Measurements from ENCODE around the gene XPNPEP2.

The XPNPEP2 gene

DNA sequence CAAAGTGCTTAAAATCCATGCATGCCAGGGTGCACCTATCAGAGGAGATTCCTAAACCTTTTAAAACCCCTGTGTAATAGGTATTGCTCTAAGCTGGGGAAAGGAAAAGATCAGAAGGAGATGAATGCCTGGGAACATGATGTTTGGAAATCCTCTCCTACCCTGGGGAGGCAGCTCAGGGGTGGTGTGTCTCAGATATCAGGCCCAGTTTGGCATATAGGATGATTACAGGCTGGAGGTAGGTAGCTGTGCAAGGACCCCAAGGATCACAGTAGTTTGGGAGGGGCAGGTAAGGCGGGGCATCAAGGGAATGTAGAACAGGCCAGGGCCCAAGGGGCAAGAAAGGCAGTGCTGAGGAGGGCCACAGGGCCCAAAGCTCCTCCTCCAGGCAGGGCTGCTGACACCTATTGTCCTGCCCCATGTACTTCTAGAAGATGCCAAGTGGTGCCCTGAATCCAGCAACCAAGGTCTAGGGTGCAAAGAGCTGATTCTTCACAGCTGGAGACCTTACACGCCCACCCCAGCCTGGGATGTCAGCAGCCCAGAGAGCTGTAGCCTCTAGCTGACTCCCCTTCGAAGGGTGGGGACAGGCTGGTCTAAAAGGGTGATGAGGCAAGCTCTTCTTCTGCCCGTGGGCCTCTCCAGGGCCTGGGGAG lies 58.6 kb downstream of the XPNPEP2 start:
- no peak for DNase-seq (ENCODE audit: low read depth in 2 of 3, low spot score in 2 of 3)

DNA sequence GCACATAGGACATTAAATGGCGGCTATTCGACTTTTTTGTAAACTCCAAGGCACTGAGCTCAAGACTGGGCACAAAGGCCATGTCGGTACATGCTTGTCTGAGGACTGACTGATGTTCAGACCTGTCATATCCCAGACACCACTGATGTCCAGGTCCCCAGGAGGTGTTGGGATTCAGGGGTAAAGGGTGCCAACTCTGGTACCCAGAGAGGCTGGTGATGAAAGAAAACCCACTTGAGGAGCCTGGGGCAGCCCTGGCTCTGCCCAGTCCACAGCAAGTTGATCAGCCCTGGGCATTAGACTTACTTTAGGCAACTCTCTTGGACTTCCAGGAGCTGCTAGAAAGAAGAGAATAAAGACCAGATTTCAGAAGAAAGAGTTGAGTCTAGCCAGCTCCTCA lies 59.7 kb downstream of the XPNPEP2 start:
- no peak for DNase-seq (ENCODE audit: low read depth in 2 of 3, low spot score in 2 of 3)

DNA sequence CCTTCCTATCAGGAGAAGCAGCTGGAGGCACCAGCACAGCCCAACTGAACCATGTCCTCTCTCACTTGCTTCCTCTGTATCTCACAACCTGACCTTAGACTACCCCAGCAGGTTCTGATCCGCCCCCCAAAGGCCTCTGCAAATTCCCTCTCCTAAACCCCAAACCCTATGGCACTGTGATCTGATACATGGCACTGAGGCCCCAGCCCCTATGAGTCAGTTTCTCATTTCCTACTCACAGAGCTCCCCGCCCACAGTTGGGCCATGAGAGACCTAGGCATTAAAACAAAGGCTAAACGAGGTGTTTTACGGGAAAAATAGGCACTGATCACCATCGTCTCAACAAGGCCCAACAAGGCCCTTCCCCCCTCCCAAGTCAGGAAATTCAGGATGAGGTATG lies 60.1 kb downstream of the XPNPEP2 start:
- no peak for DNase-seq (ENCODE audit: low read depth in 2 of 3, low spot score in 2 of 3)

DNA sequence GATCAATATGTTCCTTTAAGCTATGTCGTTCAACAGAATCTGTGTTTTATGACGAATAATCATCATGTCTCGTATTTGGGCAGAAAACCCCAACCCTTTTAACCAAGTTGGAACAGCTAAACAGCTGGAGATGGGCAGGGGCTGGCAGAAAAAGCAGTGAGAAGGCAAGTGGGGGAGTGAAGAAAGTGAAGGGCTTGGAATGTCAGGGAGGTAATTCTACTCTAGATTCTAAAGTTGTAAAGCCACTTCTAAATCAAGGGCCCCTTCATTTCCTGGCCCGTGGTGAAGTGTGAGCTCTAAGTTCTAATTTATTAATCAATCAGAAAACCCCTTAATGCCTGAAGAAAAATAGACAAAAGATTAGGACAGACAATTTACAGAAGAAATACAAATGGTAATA lies 61.4 kb downstream of the XPNPEP2 start:
- DNase-seq (ENCODE audit: low read depth in 2 of 3, low spot score in 2 of 3): no peak

DNA sequence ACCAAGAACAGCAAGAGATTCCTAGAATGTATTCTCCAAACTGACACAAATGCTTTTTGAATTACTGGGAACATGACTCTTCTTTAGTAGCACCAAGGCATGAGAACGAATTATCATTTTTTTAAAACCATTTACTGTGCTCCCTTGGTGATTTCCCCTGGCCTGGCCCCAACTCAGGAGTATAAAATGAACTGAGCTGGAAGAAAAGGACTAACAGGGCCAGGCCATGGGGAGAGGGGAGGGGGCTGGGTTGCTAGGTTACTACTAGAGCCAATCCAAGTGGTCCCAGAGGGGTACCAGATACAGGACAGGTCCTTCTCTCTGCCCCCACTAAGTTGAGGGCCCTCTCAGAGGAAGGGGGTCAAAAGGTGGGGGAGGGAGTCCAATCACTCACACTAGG lies 64.1 kb downstream of the XPNPEP2 start:
- DNase-seq (ENCODE audit: low read depth in 2 of 3, low spot score in 2 of 3): no peak

DNA sequence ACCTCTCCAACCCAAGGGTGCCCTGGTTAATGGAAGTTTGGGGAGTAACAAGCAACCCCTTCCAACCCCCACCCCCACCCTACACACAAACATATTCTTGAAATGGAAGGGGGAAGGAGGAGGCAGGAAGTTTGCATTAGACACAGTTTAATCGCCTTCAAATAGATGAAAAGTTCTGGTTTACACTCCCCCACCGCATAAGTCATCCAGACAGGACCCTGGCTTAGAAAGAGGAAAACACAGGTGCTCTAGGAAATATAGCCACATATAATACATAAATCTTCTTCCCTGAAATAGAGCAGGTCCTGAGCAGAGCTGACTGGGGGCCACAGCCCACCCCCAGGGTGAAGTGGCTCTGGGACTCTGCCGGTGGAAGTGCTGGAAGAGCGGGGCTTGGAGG lies 66.0 kb downstream of the XPNPEP2 start:
- DNase-seq (ENCODE audit: low read depth in 2 of 3, low spot score in 2 of 3): no peak

DNA sequence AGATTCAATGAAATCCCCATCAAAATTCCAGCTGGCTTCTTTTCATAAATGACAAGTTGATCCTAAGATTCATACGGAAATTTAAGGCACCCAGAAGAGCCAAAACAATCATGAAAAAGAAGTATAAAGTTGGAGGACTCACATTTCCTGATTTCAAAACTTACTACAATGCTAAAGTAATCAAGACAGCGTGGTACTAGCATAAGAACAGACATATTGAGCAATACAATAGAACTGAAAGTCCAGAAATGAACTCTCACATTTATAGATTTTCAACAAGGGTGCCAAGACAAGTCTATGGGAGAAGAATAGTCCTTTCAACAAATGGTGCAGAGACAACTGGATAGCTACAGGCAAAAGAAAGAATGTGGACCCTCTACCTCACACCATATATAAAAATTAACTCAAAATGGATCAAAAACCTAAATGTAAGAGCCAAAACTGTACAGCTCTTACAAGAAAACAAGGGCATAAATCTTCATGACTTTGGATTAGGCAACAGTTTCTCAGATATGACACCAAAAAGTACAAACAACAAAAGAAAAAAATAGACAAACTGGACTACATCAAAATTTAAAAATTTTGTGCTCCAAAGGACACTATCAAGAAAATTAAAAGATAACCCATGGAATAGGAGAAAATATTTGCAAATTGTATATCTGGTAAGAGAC lies 69.5 kb downstream of the XPNPEP2 start:
- no peak for DNase-seq (ENCODE audit: low read depth in 2 of 3, low spot score in 2 of 3)

DNA sequence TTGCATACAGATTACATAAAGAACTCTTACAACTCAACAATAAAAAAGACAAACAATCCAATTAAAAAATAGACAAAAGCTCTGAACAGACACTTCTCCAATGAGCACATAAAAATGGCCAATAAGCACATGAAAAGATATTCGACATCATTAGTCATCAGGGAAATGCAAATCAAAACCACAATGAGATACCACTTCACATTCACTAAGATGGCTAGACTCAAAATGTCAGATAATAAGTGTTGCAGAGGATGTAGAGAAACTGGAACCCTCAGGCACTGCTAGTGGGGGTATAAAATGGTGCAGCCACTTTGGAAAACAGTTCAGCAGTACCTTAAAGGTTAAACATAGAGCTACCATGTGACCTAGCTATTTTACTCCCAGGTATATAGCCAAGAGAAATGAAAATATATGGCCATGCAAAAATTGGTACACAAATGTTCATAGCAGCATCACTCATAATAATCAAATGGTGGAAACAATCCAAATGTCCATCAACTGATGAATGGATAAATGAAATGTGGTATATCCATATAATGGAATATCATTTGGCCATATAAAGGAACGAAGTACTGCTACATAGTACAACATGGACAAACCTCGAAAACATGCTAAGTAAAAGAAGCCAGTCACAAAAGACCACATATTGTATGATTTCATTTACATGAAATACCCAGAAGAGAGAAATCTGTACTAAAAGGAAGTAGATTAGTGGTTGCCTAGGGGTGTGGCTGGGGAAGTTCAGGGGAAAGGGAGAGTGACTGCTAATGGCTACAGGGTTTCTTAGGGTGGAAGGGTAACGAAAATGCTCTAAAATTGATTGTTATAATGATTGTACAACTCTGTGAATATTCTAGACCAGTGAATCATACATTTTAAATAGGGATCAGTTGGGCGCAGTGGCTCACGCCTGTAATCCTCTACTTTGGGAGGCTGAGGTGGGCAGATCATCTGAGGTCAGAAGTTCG lies 70.3 kb downstream of the XPNPEP2 start:
- no peak for DNase-seq (ENCODE audit: low read depth in 2 of 3, low spot score in 2 of 3)

DNA sequence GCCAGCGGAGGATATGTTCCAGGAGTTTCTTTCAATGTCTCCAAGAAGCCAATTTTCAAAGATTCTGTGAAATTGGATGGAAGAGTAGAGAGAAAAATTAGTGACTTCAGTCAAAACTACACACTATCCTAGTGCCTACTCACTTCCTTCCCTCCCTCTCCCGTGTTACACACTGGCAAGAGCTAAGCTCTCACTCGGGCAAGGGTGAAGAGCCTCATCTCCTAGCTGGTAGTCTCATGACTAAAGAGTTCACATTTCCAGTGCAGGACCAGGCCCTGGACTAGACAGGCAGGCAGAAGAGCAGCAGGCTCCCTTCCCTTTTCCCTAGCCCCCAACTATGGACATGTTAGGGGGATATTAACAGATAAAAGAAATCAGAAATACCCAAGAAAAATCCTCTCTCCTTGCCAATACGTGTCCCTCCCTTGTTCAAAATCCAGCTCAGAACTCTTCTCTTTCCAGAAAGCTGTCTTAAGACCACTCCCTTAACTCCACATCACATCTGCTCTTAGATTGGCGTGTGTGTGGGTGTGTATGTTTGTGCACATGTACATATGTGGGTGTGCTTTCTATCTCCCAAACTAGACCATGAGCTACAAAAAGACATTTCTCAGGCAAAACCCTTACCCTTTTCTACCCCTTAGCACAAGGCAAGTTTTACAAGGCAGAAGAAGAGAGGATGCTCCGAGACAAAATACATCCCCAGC lies 75.0 kb downstream of the XPNPEP2 start:
- no peak for DNase-seq (ENCODE audit: low read depth in 2 of 3, low spot score in 2 of 3)

DNA sequence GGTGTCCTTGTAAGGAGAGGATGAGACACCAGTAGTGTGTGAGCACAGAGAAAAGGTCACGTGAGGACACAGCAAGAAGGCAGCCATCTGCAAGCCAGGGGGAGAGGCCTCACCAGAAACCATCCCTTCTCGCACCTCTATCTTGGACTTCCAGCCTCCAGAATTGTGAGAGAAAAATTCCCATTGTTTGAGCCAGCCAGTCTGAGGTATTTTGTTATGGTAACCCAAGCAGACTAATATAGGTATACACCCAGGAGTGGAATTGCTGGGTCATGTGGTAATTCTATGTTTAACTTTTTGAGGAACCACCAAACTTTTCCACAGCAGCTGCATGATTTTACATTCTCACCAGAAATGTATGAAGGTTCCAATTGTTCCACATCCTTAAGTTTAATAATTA lies 79.3 kb downstream of the XPNPEP2 start:
- no peak for DNase-seq (ENCODE audit: low read depth in 2 of 3, low spot score in 2 of 3)

Data from activated CD8-positive, alpha-beta memory T cell treated with anti-CD3 and anti-CD28 coated beads for 48 hours (primary cell).